Measurements from ENCODE around the gene RERE.

RERE gene

GRCh38 chr1:8435569-8436071, 381.8 kb downstream of the RERE start:
- DNase-seq (ENCODE audit: low read depth) = no peak
- no peak overlapping the region for H3K4me3 ChIP-seq (ENCODE audit: control insufficient read depth, low read depth, low read length)
- TF ChIP-seq, protein P1, sequence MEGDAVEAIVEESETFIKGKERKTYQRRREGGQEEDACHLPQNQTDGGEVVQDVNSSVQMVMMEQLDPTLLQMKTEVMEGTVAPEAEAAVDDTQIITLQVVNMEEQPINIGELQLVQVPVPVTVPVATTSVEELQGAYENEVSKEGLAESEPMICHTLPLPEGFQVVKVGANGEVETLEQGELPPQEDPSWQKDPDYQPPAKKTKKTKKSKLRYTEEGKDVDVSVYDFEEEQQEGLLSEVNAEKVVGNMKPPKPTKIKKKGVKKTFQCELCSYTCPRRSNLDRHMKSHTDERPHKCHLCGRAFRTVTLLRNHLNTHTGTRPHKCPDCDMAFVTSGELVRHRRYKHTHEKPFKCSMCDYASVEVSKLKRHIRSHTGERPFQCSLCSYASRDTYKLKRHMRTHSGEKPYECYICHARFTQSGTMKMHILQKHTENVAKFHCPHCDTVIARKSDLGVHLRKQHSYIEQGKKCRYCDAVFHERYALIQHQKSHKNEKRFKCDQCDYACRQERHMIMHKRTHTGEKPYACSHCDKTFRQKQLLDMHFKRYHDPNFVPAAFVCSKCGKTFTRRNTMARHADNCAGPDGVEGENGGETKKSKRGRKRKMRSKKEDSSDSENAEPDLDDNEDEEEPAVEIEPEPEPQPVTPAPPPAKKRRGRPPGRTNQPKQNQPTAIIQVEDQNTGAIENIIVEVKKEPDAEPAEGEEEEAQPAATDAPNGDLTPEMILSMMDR (conservative IDR thresholded peaks at IDR 0.05; ENCODE audit: control insufficient read depth, insufficient read depth, low read depth, low read length) = no peak

GRCh38 chr1:8434101-8434500, 383.3 kb downstream of the RERE start:
- H3K4me3 ChIP-seq (ENCODE audit: control insufficient read depth, low read depth, low read length) = no peak overlapping the region
- DNase-seq (ENCODE audit: low read depth) = no peak
- TF ChIP-seq, protein P1 (conservative IDR thresholded peaks at IDR 0.05; ENCODE audit: control insufficient read depth, insufficient read depth, low read depth, low read length) = no peak

DNA sequence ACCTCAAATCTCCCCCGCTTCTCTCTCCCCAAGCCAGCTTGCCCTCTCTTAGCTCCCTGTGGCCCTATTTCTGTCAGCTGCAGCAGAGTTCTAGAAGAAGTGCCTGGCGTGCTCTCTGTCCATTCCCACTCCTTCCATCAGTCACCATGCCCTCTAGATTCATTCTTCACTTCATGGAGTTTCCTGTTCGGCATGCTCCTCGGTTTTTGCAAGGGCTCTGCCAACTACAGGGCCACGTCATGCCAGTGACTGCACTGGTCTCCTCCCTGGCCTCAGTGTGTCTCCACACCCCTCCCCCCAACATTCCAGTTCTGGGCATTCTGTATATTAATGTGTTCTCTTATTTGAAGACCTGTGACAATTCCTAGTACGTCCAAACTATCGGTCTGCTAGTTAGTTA, 385.7 kb downstream of the RERE start:
- TF ChIP-seq, protein P1 (conservative IDR thresholded peaks at IDR 0.05; ENCODE audit: control insufficient read depth, insufficient read depth, low read depth, low read length) = no peak
- DNase-seq (ENCODE audit: low read depth) = no peak
- no peak overlapping the region for H3K4me3 ChIP-seq (ENCODE audit: control insufficient read depth, low read depth, low read length)

GRCh38 chr1:8431019-8431418, 386.4 kb downstream of the RERE start:
- no peak overlapping the region for H3K4me3 ChIP-seq (ENCODE audit: control insufficient read depth, low read depth, low read length)
- no peak for DNase-seq (ENCODE audit: low read depth)
- TF ChIP-seq, protein P1 (conservative IDR thresholded peaks at IDR 0.05; ENCODE audit: control insufficient read depth, insufficient read depth, low read depth, low read length) = peak; percentile 3

DNA sequence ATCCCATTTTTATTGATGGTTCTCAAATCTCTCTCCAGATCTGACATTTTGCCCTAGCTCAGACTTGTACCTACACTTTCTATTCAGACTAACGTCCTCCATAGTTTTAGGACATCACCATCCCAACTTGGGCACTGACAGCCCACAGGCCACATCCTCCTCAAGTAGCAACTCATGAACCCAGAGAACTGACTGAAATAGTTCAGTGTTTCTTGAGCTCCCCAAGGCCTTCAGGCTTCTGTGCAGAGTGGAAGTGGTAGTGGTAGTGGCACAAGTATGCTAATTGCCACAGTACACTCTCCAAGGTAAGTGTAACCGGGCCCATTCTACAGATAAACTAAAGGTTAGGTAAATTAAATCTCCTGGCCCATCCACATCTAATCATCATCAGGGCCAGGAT, 387.0 kb downstream of the RERE start:
- DNase-seq (ENCODE audit: low read depth) = no peak
- TF ChIP-seq, protein P1 (conservative IDR thresholded peaks at IDR 0.05; ENCODE audit: control insufficient read depth, insufficient read depth, low read depth, low read length) = no peak
- H3K4me3 ChIP-seq (ENCODE audit: control insufficient read depth, low read depth, low read length) = no peak overlapping the region

- DNase-seq (ENCODE audit: low read depth) = no peak
- no peak overlapping the region for H3K4me3 ChIP-seq (ENCODE audit: control insufficient read depth, low read depth, low read length)
- TF ChIP-seq, protein P1 (conservative IDR thresholded peaks at IDR 0.05; ENCODE audit: control insufficient read depth, insufficient read depth, low read depth, low read length) = no peak
Observed at GRCh38 chr1:8429549-8430110, 387.8 kb downstream of the RERE start.

DNA sequence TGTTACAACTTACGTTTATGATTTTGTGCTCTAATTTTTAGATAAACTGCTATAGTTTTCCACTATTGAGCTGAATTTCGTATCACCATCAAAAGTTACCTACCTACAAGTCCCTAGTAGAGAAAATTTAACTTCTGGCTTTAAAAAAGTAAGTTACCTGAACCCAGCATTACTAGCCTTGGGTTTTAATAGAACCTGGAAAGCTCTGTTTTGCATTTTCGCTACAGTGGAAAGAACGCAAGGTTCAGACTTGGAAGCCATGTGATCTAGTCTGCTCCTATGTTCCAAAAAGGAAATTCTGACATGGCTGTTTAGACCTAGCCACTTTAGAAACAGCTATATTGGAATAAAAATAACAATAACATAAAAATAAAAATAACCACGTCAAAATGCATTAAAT, 389.0 kb downstream of the RERE start:
- DNase-seq (ENCODE audit: low read depth) = no peak
- TF ChIP-seq, protein P1 (conservative IDR thresholded peaks at IDR 0.05; ENCODE audit: control insufficient read depth, insufficient read depth, low read depth, low read length) = no peak
- no peak overlapping the region for H3K4me3 ChIP-seq (ENCODE audit: control insufficient read depth, low read depth, low read length)
